NCI-H146 treated with DMSO at 0.1 percent for 48 hours (cell line): Measurements from ENCODE around the gene PLK5.

ENCODE experiments used
- DNase-seq: peaks from one replicate; lab custom pipeline; 2025; ENCODE audit not compliant: unreplicated experiment; lab: John Stamatoyannopoulos, UW

The PLK5 gene

GRCh38 chr19:1576242-1577089, 52.6 kb downstream of the PLK5 start:
- no peak for DNase-seq

GRCh38 chr19:1577090-1577928, 53.4 kb downstream of the PLK5 start:
- no peak for DNase-seq

GRCh38 chr19:1577929-1578618, 54.2 kb downstream of the PLK5 start:
- no peak for DNase-seq

GRCh38 chr19:1579222-1579621, 55.3 kb downstream of the PLK5 start:
- no peak for DNase-seq

GRCh38 chr19:1580382-1580781, 56.5 kb downstream of the PLK5 start:
- no peak for DNase-seq

- no peak for DNase-seq
Observed at GRCh38 chr19:1580957-1581356, 57.1 kb downstream of the PLK5 start.

GRCh38 chr19:1582201-1582600, 58.3 kb downstream of the PLK5 start:
- peak; percentile 80 for DNase-seq

GRCh38 chr19:1584500-1585242, 60.8 kb downstream of the PLK5 start:
- DNase-seq, result no peak

GRCh38 chr19:1585243-1585580, 61.3 kb downstream of the PLK5 start:
- DNase-seq, result no peak
